ENCODE results near the gene LRP3.
"Not testable (repeated sequence)": the region's sequence is repeated elsewhere in the genome, so short reads cannot be mapped to it uniquely, and the experiment has no call there.

The LRP3 gene

DNA sequence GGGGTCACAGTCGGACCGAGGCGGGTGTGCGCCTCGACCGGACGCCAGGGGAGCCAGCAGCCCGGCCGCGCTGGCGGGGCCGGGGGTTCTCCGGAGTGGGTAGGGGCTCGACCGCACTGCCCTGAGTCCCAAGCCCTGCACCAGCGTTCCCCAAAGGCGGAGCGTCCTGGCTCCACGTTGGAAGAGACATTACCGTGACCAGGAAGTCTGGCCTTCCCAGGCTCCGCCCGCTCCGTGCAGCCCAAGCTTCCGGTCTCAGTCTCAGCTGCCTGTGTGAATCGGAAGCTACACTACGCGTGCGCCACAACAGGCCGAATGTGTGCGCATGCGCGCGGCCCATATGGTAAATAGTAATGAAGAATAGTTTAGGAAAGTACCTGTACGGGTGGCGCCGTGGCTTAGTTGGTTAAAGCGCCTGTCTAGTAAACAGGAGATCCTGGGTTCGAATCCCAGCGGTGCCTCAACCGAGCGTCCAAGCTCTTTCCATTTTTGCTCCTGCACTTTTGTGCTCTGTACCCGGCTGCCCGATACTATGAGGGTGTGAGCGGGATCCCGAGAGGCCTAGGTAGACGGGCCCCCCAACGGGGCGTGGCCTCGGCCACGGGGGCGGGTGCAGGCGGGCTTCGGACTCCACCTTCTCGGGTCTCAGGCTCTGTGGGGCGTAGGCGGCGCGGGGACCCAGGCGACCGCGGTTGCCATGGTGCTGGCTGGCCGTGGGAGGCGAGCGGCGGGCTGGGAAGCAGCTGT is 17.3 kb upstream of the LRP3 start:
- peak; percentile 82 for FAIRE-seq

DNA sequence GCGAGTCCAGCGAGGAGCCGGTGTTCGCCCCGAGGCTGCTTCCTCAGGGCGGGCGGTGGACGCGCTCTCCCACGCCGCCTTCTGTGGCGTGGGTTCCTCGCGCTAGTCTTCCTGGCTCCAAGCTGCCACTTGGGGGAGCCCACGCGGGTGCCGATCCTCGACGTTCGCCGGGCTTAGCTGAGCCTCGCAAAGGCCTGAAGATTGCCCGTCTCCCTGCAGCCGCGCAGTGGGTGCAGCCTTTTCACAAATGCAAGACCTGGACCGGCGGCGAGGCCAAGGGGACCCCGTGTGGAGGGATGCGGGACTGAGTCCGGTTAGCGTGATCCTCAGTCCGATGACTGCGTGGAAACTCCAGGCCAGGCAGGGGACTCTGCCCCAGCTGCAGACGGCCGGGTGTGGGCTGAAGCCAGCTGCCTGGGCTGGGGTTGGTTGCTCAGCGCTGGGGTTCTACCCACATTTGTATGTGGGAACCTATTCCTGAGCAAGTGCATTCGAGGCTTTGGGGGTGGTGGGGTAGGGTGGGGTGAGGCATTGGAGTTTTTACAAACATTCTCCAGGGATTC is 16.6 kb upstream of the LRP3 start:
- no peak for FAIRE-seq

DNA sequence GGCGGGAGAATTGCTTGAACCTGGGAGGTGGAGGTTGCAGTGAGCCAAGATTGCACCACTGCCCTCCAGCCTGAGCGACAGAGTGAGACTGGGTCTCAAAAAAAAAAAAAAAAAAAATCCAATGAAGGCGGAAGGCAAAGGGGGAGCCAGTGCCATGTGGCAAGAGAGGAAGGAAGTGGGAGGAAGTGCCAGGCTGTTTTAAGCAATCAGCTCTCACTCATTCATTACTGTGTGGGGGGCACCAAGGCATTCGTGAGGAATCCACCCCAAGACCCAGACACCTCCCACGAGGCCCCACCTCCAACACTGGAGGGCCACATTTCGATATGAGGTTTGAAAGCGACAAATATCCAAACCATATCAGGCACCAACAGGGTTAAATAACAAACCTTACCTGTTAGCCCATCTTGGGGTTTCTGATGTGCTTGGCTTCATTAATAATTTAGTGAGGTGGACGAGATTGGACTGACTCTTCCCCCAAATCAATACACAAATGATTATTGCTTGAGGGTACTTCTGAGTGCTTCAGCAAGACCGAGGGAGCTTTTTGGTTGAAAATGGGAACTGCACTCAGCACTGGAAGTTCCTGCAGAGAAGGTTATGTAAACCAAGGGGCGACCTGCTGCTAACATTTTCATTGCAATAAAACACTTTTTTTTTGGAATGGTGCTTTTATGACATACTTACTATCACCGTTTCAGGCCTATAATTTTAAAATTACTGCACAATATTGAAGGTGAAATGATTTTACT is 7.5 kb upstream of the LRP3 start:
- FAIRE-seq: no peak

DNA sequence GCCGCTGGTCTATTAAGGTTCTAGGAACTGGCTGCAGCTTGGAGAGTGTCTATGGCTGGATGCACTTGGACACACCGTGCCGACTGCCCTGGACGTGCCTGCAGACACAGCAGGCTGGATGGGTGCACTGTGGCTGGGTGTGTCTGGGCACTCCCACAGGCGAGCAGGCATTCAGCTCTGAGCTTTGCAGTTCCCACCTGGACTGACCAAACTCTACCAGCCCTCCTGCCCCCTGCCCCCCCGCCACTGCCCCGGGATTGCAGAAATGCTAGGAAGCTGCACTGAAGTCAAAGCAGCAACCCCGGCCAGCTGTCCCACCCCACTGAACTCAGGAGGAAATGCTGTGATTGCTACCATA is 7.0 kb upstream of the LRP3 start:
- no peak for FAIRE-seq

DNA sequence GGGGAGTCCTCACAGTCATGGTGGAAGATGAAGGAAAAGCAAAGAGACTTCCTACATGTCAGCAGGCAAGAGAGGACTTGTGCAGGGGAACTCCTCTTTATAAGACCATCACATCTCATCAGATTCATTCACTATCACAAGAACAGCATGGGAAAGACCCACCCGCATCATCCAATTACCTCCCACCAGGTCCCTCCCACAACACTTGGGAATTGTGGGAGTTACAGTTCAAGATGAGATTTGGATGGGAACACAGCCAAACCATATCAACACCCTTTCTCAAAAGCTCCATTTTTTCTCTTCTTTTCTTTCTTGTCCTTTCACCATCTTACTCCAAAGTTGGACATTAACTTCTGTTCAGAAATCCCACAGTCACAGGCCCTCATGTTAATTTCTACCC is 4.7 kb upstream of the LRP3 start:
- FAIRE-seq: no peak

DNA sequence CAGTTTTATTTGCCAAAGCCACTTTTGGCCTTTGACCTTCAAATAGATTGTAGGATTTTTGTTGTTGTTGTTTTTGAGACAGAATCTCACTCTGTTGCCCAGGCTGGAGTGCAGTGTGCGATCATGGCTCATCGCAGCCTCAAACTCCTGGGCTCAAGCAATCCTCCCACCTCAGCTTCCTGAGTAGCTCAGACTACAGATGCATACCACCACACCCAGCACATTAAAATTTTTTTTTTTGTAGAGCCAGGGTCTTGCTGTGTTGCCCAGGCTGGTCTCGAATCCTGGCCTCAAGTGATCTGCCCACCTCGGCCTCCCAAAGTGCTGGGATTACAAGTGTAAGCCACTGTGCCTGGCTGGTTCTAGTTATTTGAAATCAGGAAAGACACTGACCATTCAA is 3.0 kb upstream of the LRP3 start:
- FAIRE-seq: not testable (repeated sequence)

DNA sequence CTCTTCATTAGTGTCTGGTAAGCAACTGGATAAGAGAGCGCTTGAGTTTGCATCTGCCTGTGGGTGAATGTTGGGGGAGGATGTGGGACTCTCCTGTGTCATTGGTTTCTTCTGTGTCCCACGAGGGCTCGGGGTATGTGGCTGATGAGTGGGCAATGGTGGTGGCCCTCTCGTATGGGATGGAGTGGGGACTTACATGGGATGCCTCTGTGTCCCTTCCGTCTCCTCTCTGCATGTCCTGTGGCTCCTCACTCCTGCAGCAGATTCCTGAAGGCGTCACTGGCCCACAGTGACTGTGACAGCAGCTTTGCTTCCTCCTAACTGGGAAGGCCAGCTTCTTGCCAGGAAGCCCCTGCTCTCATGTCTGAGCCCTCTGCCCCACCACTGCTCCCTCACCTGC is 2.6 kb upstream of the LRP3 start:
- FAIRE-seq: no peak

DNA sequence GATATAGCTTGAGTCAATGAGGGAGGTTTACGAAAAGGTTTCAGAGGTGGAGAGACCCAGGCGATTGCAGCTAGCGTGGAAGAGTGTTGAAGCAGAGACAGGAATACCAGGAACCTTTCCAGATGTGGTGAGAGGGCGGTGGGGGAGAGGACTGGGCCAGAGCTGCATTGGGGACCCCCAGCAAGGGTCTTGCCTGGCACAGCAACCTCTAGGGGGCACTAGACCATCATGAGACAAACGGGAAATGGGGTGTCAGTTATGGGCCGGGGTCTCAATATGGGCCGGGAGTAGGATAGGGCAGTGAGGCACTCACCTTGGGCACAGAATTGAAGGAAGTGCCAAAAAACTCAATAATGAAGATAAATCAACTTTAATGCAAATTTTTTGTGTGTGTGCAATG is 2.1 kb upstream of the LRP3 start:
- no peak for FAIRE-seq

DNA sequence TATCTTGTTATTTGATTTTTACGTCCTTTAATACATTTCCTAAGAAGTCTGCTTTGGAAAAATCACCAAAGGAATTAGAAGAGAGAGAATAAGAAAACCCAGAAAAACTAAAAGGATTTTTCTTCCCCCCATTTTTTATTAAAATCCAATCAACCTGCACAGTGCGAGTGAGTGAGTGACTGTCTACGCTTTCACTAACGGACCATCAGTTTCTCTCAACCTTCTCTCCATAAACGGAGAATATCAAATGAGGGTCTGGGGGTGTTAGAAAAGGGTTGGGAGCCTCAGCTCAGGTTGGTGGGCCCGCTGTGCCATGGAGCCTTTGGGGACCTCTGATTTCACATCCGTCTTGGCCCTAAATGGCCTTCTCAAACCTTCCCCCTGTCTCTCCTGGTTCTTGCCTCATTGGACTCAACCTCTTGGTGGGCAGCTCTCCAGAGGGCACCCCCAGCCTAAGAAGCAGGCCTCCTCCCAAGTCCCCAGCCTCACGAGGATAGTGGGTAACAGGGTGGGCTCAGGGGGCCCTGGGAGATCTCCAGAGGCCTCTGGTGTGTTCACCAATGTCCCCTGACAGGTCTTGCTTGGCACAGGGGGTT is 763 bp upstream of the LRP3 start:
- FAIRE-seq: no peak

DNA sequence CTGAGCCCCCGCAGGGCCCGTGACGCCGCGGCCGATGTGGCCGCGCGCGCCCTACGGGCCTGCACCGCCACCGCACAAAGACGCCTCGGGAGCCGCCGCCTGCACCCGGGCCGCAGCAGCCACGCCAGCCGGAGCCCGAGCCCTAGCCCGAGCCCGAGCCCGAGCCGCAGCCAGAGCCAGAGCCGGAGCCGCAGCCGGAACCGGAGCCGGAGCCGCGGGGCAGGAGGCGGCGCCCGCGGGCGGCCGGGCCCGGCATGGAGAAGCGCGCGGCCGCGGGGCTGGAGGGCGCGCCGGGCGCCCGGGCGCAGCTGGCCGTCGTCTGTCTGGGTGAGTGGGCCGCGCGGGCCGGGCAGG is 379 bp downstream of the LRP3 start:
- no peak for FAIRE-seq

DNA sequence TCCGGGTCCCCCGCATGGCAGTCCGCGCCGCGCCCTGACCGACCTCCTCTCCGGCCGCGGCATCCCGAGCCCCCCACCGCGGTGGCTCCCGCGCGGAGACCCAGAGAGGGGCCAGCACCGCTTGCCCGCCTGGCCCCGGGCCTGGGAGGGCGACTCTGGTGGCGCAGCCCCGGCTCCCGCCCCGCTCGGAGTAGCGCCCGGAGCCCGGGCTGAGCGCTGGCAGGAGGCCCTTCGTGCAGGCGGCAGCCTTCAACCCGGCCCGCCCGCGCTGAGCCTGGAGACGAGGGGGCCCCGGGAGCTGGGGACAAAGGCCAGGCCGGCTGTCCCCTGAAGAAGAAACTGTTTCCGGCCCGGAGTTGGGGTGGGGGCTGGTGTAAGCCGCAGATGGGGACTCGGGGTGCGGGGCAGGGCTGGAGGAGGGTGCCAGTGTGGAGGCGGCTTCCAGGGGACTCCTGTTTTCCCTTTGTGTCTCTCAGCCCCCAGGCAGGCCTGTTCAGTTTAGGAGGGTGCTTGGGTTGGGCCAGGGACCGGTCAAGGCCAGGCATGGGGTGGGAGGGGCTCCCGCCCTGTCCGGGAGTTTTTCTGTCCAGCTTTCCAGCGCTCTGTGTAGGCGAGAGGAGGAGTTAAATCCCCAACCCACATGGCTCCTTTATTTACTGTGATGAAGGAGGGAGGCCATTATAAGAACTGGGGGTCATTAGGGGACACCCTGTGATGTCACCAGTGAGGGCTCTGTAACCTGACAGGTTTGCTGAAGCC is 935 bp downstream of the LRP3 start:
- FAIRE-seq: no peak

DNA sequence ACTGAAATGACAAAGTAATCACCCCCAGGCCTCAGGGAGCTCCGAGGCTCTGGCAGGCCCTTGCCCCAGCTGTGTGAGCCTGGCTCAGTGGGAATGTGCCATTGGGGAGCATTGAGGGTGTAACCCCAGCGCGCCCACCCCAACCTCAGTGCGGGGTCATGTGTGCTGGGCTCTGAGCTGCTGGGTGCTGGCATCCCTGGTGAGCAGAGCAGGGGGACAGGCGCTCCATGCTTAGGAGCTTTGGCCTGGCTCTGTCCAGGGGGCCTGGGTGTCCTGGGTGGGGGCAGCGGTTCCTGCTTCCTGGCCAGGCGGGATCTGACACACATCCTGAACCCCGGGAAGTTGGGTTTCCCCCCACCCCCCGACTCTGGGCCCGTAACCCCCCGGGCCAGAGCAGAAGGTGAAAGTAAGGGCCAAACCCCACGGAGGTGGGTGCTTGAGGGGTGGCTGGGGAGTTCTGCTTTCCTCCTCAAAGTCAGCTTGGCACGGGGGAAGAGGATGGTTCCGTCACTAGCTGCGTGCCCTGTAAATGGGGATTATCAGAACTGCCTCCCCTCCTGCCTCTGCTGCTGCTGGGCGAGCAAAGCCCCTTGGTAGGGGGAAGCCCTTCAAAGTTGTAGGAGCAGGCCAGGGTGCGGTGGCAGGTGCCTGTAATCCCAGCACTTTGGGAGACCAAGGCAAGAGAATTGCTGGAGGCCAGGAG is 1.7 kb downstream of the LRP3 start:
- FAIRE-seq: no peak

DNA sequence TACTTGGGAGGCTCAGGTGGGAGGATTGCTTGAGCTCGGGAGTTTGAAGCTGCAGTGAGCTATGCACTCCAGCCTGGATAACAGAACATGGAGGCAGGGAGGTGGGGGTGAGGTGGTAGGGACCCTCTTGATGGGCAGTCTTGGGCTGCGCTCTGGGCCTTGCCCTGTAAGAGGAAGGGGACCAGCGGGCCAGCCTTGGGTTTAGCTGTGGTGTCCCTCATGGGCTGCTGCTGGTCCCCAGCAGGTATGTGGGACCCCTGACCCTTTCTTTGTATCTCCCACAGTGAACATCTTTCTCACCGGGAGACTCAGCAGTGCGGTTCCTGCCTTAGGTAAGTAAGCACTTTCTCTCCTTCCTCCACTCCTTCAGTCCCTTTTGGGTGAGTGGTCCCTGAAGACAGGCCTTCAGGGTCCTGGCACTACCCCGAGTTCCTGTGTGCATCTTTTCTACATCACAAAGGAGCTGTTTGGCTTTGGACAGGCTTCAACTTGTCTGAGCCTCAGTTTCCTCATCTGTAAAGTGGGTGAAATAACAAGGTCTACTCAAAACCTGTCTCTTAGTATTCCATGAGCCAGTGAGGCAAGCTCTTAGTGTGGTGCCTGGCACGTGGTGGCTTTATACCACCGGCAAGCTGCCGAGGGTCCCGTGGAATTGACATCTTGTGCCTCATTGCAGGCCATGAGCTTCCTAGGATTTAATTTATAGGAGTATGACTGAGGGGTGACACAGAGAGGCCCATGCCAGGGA is 2.5 kb downstream of the LRP3 start:
- FAIRE-seq: no peak

DNA sequence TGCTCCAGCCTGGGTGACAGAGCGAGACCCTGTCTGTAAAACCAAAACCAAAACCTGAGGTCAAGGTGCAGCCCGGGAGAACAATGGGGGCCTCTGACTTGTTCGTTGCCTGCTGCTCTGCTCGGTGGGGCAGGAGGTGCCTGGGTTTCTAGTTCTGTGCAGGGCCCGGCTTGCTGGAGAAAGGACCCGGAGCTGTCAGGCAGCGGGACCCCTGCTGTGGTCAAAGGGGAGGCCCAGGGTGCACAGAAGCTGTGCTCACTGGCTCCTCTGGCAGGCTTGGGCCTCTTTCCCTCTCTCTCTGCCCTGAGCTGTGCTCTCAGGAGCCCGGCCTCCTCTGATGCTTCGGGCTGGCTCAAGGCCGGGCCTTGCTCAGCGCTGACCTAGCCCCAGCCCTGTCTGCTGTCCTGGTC is 3.5 kb downstream of the LRP3 start:
- FAIRE-seq: no peak

DNA sequence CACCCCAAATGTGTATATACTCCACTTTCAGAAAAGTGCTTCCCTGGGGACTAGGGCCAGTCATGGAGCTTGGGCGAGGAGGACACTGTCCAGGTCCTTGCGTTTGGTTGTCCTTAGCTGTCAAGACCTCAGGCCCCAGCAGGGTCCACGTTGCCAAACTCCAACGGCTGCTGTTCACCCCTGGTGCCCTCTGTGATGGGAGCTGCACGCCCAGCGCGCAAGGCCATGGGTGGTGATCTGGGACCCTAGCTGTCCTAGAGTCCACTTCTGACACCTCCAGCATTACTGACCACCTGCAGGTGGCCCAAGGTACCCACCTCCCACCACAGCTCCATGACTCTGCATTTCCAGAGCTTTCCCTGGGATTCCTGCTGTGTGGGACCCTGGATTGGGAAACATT is 4.0 kb downstream of the LRP3 start:
- FAIRE-seq: no peak

DNA sequence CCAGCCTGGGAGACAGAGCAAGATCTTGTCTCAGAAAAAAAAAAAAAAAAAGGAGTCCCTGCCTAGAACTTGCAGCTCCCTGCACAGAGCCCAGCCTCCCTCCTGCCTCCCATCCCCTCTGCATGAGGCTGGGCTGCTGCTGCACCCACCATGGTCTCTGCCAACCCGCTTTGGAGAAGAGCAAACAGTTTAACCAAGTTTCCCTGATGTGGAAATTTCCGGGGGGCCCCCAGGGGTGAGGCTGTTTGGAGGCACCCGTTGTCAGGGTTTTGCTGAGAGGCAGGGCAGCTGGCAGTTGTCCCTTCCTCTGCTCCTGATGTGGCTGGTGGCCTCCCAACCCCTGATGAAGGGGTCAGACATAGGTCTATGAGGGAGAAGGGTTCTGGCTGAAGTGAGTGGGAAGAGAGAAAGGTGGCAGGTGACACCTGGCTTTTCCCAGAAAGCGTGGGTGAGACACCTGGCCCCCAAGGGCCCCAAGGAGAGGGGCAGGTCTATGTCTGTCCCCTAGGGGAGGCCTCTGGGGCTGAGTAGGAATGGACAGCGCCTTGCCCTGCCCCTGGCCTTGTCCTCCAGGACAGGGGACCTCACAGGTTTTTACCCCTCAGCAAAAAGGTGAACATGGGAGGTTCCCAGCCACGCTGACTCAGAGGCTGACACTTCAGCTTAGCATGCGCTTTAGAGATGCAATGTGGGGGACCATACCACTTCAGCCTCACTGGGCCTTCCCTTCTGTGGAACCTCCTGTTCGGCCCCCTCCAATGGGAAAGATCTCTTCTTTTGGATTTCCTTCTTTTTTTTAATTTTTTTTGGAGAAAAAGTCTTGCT is 5.5 kb downstream of the LRP3 start:
- no peak for FAIRE-seq

DNA sequence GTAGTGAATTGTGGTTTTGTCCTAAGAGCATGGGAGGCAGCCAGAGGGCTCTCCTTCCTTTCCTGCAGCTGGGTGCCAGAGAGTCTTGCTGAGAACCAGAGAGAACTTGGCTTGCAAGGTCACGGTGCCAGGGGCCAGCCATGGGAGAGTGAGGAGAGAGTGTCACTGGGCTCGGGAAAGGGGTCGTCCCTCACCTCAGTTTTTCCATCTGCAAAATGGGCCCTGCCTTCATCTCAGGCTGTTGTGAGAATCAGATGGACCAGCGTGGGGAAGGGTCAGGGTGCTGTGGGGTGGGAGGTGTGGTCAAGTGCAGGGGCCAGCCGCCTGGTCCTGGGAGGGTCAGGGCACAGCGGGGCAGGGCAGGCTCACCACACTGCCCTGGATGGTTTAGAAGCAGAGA is 7.3 kb downstream of the LRP3 start:
- no peak for FAIRE-seq

DNA sequence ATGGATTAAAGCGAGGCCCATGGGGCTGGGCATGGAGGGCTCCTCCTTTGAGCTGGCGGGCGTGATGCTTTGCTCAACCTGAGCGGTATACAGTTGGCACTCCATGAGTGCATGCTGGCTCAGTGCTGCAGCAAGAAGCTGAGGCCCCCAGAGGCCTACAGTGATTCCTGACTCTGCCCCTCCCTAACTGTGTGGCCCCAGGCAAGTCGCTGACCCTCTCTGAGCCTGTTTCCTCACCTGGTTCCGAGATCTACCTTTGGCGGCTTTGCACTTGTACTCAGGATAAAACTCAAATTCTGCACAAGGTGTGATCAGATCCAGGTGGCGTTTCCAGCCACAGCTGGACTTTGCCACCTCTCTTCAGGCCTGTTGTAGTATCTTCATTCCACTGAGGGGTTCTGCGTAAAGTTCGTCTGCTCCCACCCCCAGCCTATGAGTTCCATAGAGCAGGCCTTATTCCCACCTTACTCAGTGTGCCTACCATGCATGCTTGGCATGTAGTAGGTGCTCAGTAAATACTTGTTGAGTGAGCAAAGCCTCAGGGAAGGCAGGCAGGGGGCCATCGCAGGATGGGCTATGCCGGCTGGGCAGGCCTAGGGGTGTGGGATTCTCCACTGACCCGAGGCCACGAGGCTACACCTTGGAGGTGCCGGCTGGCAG is 7.9 kb downstream of the LRP3 start:
- no peak for FAIRE-seq

DNA sequence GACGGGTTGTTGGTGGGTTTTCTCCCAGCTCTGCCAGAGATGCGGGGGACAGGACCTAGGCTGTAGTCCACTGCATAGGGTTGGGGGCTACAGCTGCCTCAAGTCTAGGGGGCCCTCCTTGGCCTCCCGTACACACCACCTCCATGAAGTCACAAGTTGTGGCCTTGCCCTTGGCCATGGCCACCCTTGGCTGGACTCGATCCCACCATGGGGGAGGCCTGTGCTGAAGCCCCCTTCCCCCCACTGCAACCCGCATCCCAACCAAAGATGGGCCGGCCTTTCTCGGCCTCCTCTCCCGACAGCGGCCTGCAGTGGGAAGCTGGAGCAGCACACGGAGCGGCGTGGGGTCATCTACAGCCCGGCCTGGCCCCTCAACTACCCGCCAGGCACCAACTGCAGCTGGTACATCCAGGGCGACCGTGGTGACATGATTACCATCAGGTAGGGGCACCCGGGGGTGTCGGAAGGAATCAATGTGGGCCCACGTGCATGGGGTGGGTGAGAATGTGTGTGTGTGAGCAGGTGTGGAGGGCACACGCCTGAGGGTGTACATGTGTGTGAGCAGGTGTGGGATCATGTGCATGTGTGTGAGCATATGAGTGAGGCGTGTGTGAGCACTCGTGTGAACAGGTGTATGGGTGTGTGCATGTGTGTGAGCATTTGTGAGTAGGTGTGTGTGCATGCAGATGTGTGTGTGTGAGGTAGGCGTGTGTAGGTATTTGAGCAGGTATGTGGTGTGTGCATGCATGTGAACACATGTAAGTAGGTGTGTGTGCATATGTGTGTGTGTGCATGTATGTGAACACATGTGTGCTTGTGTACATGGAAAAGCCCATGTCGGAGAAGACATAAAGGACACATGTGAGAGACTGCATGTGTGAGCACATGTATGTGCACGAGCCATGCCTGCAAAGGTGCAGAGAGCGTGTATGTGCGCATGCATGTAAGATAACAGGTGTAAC is 8.7 kb downstream of the LRP3 start:
- no peak for FAIRE-seq
